Epithelial cell of esophagus (primary cell): ENCODE measurements around the gene SEMA7A.

Experiments used
- DNase-seq: peaks from one replicate; pipeline ENCODE4 v3.0.0; 2010; ENCODE audit warnings: low read depth
- H3K4me3 ChIP-seq: 2 replicates; pipeline ENCODE4 v1.5.1; 2011; ENCODE audit warnings: mild to moderate bottlenecking, low read length, control low read depth
- TF ChIP-seq, protein P1 (sequence below): IDR thresholded peaks from 2 replicates; pipeline ENCODE4 v1.5.1; 2011; ENCODE audit warnings: low read depth, mild to moderate bottlenecking, low read length, control low read depth, inconsistent platforms; ENCODE audit not compliant: insufficient read depth; ENCODE audit errors: missing control alignments

The SEMA7A gene

DNA sequence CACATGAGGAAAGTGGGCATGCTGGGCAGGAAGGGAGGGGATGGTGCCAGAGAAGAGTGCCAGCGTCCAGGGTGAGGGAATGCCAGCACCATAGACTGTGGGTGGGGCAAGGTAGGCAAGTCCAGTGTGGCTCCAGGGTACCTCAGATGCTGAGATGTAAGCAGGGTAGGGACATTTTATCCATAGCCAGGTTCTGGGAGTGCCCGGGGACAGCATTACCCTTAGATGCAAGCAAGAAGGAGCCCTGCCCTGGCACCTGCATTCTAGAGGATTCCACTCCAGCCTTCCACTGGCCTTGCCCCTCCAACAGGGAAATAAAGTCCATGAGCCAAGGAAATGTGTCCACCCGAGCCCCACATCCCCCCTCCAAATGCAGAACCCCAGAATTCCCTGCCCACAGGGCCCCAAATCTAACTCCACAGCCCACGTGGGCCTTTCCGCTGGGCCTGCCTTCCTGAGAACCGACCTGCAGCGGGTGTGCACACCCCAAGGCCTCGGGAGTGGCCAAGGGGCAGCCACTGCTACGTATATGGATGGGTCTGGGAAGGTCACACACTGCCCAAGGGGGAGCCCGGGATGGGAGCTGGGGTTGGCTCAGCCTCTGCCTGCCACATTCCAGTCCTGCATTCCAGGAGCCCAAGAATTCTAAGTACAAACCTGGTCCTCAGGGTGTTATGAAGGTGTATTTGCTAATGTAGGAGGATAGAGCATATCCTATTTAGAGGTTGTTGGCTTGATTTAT is 46.0 kb downstream of the SEMA7A start:
- TF ChIP-seq, protein P1, sequence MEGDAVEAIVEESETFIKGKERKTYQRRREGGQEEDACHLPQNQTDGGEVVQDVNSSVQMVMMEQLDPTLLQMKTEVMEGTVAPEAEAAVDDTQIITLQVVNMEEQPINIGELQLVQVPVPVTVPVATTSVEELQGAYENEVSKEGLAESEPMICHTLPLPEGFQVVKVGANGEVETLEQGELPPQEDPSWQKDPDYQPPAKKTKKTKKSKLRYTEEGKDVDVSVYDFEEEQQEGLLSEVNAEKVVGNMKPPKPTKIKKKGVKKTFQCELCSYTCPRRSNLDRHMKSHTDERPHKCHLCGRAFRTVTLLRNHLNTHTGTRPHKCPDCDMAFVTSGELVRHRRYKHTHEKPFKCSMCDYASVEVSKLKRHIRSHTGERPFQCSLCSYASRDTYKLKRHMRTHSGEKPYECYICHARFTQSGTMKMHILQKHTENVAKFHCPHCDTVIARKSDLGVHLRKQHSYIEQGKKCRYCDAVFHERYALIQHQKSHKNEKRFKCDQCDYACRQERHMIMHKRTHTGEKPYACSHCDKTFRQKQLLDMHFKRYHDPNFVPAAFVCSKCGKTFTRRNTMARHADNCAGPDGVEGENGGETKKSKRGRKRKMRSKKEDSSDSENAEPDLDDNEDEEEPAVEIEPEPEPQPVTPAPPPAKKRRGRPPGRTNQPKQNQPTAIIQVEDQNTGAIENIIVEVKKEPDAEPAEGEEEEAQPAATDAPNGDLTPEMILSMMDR, result no peak
- DNase-seq, result no peak
- no peak overlapping the region for H3K4me3 ChIP-seq

DNA sequence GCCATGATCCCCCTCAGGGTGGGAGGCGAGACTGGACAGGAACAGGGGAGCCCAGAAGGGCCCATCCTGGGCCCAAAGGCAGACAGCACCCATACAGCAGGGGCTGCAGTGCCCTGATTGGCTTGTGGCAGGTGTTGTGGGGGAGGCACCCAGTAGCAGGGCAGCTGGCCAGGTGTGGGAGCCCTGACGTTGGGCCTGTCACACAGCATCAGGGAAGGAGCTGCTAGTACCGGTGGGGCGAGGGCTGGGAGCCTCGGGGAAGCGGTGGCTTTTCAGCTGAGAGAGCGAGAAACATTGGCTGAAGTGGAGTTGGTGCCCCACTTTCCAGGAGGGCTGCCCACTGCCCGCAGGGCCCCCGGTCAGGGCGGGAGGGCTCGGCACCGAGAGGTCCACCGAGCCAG is 46.6 kb downstream of the SEMA7A start:
- no peak for DNase-seq
- H3K4me3 ChIP-seq, result no peak overlapping the region
- TF ChIP-seq, protein P1, result no peak

DNA sequence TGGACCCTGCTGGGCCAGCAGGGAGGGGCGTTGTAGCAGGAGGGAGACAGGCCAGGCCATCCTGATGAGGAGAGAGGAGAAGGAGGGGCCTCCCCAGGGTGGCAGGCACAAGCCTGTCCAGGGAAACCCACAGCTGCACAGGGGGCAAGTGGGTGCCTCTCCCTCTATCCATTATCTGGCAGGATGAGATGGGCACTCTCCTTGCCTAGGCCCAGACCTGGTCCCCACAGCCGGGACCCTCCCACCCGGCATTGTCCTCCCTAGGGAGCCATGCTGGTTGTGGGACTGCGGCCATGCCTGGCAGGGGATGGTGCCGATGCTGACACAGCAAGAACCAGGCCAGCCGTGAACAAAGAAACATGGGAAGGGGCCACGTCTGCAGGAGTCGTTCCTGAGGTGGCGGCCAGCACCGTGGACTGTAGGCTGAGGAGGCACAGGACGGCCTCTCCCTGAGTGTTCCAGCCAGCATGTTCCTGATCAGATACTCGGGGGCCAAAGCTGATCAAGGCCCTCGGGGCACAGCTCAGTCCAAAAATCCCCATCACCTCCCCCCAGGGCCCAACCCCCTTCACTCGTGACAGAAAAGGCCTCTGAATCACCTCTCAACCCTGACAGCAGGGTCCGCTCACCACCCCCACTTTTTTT is 47.1 kb downstream of the SEMA7A start:
- TF ChIP-seq, protein P1, result no peak
- no peak overlapping the region for H3K4me3 ChIP-seq
- DNase-seq, result no peak

DNA sequence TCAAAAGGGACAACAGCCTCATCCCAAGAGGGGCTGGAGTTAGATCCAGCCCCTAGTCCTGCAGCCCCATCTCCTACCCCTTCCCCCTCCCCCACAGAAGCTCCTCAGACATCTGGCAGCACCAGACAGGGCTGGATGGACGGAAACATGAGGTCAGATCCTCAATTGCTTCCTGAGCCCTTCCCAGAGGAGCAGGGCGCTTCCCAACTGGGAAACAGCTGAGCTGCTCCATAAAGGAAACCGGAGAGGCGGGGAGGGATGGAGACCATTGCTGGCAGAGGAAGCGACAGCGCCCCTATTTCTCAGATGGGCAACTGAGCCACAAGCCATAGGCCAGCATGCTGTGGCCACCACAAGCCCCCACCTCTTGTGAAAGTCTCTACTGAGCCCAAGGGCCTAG is 48.0 kb downstream of the SEMA7A start:
- TF ChIP-seq, protein P1, result no peak
- no peak for DNase-seq

DNA sequence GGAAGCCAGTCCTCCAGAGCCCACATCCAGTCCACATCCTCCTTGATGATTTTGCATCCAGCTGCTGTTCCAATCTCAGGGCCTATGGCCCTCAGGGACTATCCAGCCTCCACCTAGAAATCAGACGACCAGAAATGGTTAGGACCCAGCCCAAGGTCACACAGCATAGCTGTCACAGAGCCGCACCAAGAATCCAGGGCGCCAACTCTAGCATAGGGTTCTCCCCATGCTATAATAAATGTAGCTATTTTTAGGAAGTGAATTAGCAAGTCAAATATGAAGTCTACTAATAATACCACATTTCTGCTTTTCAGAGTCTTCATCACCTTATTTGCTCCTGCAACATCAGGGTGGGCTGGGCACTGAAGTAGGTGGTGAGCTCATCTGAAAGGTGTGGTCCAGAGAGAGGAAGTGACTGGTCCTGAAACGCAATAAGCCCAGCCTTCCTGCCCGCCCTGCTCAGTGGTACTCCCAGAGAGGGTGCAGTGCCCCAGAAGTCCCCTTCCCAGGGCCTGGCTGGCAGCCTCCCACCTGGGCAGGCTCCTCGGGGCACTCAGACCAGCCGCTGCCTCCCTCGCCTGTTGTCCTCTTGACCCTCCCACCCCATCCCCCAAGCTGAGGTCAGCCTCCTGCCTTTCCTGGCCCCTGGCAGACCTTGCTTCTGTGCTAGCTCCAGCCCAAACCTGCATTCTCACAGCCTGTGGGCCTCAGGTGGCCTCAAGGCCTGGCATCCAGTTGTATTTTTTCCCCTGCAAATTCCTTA is 48.7 kb downstream of the SEMA7A start:
- no peak overlapping the region for H3K4me3 ChIP-seq
- peak; percentile 98 for DNase-seq
- TF ChIP-seq, protein P1, result no peak

More for the DNA sequence above, 48.0 kb downstream of the SEMA7A start:
- H3K4me3 ChIP-seq, result no peak overlapping the region

DNA sequence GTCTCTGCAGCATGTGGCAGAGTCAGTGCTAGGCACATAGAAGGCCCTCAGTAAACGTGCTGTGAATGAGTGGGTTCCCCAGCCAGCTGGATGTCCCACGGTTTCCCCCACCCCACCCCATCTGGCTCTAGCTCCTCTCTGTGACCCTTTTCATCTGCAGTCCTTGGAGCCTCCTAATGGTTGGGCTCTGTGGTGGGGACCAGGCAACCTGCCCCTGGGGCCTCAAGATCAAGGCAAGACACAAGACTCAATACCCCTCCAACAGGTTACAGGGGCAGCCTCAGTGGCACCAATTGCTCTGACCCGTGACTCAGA is 49.2 kb downstream of the SEMA7A start:
- no peak for DNase-seq

More for the DNA sequence above, 49.2 kb downstream of the SEMA7A start:
- TF ChIP-seq, protein P1, result no peak
- no peak overlapping the region for H3K4me3 ChIP-seq
